HepG2 (cell line): ENCODE results near the gene SUCLA2.
"Not testable (repeated sequence)": the region's sequence is repeated elsewhere in the genome, so short reads cannot be mapped to it uniquely, and the experiment has no call there.

Experiments
- ATF2 ChIP-seq: sonication (generic); formaldehyde crosslinking; IDR thresholded peaks from 2 replicates; pipeline ENCODE4 v1.4.0; 2020; ENCODE audit warnings: missing genetic modification reagents
- CBX1 ChIP-seq: IDR thresholded peaks from one replicate; pipeline ENCODE4 v1.6.1; 2016; ENCODE audit warnings: antibody characterized with exemption, low read depth
- ETV6 ChIP-seq: sonication (generic); formaldehyde crosslinking; conservative IDR thresholded peaks from 2 replicates; pipeline ENCODE4 v1.4.0; 2020; ENCODE audit warnings: missing genetic modification reagents
- MAX ChIP-seq: IDR thresholded peaks from 2 replicates; pipeline ENCODE4 v1.6.1; 2012; ENCODE audit warnings: inconsistent platforms
- PHF8 ChIP-seq: sonication (generic); formaldehyde crosslinking; IDR thresholded peaks from 2 replicates; pipeline ENCODE4 v1.5.0; 2020; ENCODE audit warnings: missing genetic modification reagents
- RELA ChIP-seq: sonication (generic); formaldehyde crosslinking; IDR thresholded peaks from 2 replicates; pipeline ENCODE4 v1.4.0; 2020; ENCODE audit warnings: missing genetic modification reagents
- TBP ChIP-seq: sonication (generic); formaldehyde crosslinking; IDR thresholded peaks from 2 replicates; pipeline ENCODE4 v1.5.0; 2020; ENCODE audit warnings: missing genetic modification reagents
- ZBTB33 ChIP-seq: sonication (generic); formaldehyde crosslinking; IDR thresholded peaks from 2 replicates; pipeline ENCODE4 v1.4.0; 2020; ENCODE audit warnings: missing genetic modification reagents
- ZFP37 ChIP-seq: sonication (generic); formaldehyde crosslinking; IDR thresholded peaks from 2 replicates; pipeline ENCODE4 v1.4.0; 2020; ENCODE audit warnings: missing genetic modification reagents, borderline replicate concordance
- ZNF180 ChIP-seq: sonication (generic); formaldehyde crosslinking; IDR thresholded peaks from 2 replicates; pipeline ENCODE4 v1.4.0; 2020; ENCODE audit warnings: low read depth, missing genetic modification reagents, borderline replicate concordance
- ZNF652 ChIP-seq: IDR thresholded peaks from 2 replicates; pipeline ENCODE4 v1.6.1; 2016; ENCODE audit warnings: low read depth, borderline replicate concordance
- ZNF770 ChIP-seq: sonication (generic); formaldehyde crosslinking; IDR thresholded peaks from 2 replicates; pipeline ENCODE4 v1.5.0; 2020; ENCODE audit warnings: mild to moderate bottlenecking, missing genetic modification reagents

- TF ChIP-seq ZNF652 (CRISPR knock-in tag); ZBTB33 (CRISPR knock-in tag); ZNF180 (CRISPR knock-in tag); CBX1; MAX; ATF2 (CRISPR knock-in tag); RELA (CRISPR knock-in tag); ZFP37 (CRISPR knock-in tag); ETV6 (CRISPR knock-in tag); ZNF770 (CRISPR knock-in tag); PHF8 (CRISPR knock-in tag); TBP: not testable (repeated sequence)
Observed at GRCh38 chr13:48001999-48002398, 926 bp upstream of the SUCLA2 start.
